VCaP (cell line): Measurements from ENCODE around the gene HMCN1.

Experiments
- H3K27ac ChIP-seq: fragments of 450-650 bp; 2 replicates; pipeline ENCODE4 v1.5.1; 2017
- TF ChIP-seq, protein P1 (sequence below): fragments of 450-650 bp; conservative IDR thresholded peaks from 2 replicates; pipeline ENCODE4 v1.5.1; 2017; ENCODE audit warnings: mild to moderate bottlenecking, moderate library complexity

Gene HMCN1

GRCh38 chr1:186214791-186215190, 480.6 kb downstream of the HMCN1 start:
- TF ChIP-seq, protein P1, sequence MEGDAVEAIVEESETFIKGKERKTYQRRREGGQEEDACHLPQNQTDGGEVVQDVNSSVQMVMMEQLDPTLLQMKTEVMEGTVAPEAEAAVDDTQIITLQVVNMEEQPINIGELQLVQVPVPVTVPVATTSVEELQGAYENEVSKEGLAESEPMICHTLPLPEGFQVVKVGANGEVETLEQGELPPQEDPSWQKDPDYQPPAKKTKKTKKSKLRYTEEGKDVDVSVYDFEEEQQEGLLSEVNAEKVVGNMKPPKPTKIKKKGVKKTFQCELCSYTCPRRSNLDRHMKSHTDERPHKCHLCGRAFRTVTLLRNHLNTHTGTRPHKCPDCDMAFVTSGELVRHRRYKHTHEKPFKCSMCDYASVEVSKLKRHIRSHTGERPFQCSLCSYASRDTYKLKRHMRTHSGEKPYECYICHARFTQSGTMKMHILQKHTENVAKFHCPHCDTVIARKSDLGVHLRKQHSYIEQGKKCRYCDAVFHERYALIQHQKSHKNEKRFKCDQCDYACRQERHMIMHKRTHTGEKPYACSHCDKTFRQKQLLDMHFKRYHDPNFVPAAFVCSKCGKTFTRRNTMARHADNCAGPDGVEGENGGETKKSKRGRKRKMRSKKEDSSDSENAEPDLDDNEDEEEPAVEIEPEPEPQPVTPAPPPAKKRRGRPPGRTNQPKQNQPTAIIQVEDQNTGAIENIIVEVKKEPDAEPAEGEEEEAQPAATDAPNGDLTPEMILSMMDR: no peak
- no peak overlapping the region for H3K27ac ChIP-seq

DNA sequence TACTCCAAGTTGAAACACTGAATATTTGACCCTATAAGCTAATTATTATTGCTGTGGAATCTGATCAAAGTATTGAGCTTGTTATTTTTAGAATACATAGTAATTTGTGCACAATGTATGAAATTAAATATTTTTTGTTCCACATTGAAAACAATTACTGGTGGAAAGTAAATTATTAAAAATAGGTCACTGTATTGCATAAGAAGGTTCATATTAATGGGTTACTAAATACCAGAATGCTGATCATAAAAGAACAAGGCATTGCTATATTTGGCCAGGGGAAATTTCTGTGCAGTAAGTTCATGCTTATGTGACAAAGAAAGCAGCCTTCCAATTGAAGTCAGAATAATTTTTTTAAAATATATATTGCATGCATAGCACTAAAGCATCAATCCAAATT, 481.4 kb downstream of the HMCN1 start:
- H3K27ac ChIP-seq: no peak overlapping the region
- TF ChIP-seq, protein P1: no peak

DNA sequence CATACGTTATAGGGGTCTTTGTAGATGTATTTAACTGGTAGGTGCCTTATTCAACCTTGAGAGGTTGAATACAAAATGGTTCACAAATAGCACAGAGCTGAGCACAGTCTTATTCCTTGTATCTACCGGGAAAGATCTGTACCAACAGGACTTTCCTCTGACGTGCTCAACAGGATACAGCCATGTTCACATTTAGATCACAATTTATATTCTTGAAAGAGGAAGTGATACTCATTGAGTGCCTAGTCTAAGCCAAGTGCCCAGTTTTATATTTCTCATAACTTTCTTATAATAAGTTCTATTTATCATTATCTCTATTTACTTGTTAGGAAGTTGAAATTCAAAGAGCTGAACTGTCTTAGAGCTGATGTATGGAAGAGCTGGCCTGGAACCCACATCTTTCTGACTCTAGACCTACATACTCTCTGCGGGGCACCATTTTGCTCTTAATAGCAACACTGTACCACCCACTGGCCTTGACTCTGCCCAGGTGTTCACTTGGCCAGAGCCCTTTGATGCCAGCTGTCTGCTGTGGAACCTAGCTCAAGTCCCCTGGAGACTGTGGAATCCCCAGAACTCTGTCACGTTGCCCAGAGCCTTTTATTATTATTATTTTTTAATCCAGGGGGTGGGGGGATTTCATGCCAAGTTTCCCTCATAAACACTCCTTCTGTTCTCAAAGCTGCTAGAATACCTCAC, 484.6 kb downstream of the HMCN1 start:
- TF ChIP-seq, protein P1: no peak
- no peak overlapping the region for H3K27ac ChIP-seq

DNA sequence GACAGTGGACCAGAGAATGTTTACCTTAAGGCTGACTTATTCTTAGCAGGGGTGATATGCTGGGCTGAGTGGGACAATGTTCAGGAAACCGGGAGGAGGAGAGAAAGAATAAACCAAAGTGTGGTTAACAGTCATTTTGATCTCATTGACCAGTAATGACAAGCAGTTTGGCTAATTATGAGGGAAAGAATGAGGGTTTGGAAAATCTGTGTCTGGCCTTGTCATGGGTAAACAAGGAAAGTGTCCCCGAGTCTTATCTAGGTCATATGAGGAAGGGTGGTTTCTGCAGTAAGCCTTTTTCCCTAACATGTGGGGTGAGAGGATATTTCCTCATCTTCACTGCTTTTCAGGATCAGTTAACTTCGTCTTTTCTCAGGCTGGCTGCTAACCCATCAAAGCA, 485.9 kb downstream of the HMCN1 start:
- no peak overlapping the region for H3K27ac ChIP-seq
- TF ChIP-seq, protein P1: no peak

- TF ChIP-seq, protein P1: no peak
- no peak overlapping the region for H3K27ac ChIP-seq
Observed at GRCh38 chr1:186220911-186221310, 486.7 kb downstream of the HMCN1 start.

- no peak overlapping the region for H3K27ac ChIP-seq
- TF ChIP-seq, protein P1: no peak
Observed at GRCh38 chr1:186225096-186225495, 490.9 kb downstream of the HMCN1 start.

DNA sequence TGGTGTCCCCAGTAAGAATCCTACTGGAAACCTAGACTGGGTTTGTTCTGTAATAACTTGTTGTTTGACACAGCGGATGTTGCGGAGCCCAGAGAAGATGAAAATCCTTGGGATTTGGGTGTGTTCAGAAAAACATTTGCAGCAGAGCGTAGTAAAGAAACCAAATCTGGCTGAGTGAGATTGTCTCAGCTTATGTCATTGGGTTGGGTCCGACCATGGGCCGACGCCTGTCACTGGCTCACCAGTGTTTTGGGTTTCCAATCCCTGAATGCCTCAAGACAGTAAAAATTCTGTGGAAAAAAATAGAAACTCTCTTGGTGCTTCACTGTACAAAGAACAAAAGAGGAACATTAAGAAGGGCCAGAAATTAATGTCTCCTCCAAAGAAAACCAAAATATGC, 494.6 kb downstream of the HMCN1 start:
- H3K27ac ChIP-seq: no peak overlapping the region
- TF ChIP-seq, protein P1: no peak
